Inflammatory macrophage (primary cell): ENCODE data around the gene TOP2B.

Experiments
- DNase-seq, 2 donors: peaks; one replicate each; pipeline ENCODE4 v3.0.0-alpha.2; 2020 to 2022

TOP2B gene

GRCh38 chr3:25674670-25675069, 10.0 kb upstream of the TOP2B start:
- no peak for DNase-seq

- no peak for DNase-seq
Observed at GRCh38 chr3:25673738-25674298, 9.1 kb upstream of the TOP2B start.

DNA sequence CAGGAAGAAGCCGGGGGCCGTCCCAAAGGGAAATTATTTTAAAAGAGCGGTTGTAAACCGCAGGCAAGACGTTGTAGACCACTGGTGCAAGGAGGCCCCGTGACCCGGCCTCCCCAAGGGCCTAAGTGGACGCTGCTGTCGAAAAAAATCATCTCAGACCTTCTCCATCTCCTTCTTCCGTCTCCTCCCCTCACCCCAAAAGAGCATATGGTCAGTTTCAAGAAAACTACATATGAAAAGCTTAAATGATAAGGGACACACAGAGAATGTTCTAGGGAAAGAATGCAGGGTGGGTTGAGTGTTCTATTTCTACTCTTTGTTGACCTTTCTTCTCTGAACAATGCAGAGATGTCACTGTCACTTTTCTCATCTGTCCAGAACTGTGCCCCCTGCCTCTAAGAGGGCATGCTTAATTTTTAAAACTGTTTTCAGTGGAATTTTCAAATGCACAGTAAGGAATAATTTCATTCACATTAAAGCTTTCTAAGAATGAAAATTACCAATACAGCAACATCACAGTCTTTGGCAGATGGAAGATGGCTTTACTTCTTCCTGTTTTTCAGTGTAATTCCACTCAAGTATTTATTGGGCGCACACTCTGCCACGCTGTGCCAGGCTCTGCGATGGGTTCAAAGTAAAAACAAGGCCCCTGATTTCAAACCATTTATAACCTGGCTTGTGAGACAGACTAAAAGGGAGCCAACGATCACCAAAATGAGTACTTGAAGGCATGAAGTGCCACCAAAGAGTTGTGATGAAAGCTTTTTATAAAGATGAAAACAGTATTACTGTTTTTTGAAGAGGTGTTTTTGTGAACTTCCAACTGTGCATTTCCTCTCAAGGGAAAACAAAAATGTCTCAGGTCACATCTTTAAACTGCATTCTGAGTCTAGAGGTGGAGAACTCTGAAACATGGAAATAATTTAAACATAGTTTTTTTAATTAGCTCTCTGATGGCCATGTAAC, 891 bp upstream of the TOP2B start:
- DNase-seq, result peak; percentile 55 to 57

DNA sequence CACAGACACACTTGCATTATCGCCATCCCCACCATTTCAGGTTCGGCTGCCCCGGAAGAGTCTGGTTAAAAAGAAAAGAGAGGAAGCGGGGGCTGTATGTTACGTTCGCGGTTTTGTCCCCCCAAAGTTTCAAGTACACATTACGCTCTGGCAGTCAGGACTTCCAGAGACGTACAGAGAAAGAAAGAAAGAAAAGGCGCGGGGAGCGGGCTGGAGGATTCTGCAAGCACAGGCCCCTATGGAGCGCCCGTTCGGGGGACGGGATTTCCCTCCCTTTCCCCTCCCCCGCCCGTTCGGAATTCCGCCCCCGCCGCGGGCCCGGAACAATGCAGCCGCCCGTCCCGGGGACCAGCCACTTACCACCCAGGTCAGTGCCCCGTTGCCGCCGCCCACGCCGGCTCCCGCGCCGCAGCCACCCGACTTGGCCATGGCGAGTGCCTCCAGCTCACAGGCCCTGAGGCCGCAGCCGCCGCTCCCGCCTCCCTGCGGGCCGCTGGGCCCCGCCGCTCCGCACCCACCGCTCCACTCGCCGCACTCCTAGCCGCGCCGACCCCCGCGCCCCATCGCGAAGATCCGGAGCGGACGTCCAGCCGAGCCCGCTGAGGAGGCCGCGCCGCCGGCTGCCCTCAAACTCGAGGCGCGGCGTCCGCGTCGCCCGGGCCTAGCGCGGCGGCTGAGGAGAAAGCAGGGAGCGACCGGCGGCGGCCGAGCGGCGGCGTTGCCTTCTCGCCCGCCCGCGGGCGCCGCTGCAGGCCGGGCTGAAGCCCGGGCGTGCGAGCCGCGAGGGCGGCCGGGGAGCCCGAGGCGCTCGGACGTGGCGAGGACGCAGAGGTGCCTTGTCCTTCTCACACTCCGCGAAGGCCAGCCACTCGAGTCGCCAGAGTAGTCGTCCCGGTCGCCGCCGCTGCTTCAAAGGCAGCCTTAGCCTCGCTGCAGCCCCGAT, 567 bp downstream of the TOP2B start:
- peak; percentile 68 to 74 for DNase-seq

GRCh38 chr3:25663347-25663868, 1.3 kb downstream of the TOP2B start:
- DNase-seq, result peak; percentile 7 to 10

- no peak for DNase-seq
Observed at GRCh38 chr3:25662736-25663320, 1.9 kb downstream of the TOP2B start.

- no peak for DNase-seq
Observed at GRCh38 chr3:25661694-25662437, 2.8 kb downstream of the TOP2B start.

DNA sequence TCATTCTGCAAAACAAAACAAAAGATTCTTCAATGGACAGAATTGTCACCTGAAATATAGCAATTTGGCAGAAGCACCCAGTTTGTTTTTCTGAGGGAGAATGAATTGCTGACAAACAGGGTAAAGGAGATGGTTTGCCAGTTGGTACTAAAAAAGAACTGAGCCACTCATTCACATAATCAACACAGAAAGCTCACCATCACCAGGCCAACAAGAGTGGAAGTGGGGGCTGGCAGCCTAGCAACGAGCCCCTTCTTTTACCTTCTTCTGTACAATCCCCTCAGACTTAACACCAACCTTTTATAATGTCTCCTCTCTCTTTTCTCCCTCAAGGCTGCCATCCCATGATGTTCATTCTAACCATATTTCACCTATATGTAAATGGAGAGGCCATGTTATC, 5.9 kb downstream of the TOP2B start:
- DNase-seq, result no peak

GRCh38 chr3:25657293-25657692, 7.4 kb downstream of the TOP2B start:
- no peak for DNase-seq

DNA sequence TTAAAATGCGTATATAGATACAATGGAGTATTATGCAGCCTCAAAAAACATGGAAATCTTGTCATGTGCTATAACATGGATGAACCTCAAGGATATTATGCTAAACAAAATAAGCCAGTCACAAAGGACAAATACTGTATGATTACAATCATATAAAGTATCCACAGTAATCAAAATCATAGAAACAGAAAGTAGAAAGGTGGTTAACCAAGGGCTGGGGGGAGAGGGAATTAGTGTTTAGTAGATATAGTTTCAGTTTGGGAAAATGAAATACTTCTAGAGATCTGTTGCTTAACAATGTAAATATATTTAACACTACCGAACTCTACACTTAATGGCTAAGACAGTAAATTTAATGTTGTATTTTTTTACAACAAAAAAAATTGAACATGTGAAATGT, 9.0 kb downstream of the TOP2B start:
- DNase-seq, result no peak

GRCh38 chr3:25654576-25654975, 10.1 kb downstream of the TOP2B start:
- DNase-seq, result no peak

- DNase-seq, result no peak
Observed at GRCh38 chr3:25653322-25653721, 11.4 kb downstream of the TOP2B start.

GRCh38 chr3:25652921-25653320, 11.8 kb downstream of the TOP2B start:
- DNase-seq, result no peak

DNA sequence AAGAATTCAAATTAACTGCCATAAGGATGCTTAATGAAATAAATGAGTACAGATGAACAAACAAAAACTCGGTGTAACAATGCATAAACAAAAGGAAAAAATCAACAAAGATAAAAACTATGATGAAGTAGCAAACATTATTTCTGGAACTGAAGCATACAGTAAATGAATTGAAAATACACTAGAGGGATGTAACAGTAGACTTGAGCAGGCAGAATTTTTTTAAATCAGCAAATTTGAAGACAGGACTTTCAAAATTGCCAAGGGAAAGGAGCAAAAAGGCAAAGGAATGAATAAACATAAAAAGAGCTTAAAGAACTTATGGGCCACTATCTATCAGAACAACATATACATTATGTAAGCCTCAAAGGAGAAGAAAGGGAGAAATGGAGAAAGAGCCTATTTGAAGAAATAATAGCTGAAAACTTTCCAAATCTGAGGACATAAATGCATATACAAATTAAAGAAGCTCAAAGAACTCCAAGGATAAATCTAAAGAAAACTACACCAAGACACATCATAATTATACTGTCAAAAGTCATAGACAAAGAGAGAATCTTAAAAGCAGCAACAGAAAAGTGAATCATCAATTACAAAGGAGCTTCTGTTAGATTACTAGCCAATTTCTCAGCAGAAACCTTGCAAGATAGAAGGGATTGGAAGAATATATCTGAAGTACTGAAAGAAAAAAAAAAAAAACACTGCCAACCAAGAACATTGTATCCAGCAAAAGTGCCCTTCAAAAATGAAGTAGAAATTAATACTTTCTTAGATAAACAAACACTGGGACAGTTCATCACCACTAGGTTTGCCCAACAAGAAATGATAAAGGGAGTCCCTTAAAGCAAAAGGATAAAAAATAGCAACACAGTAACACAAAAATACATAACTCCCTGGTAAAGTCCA, 15.5 kb downstream of the TOP2B start:
- DNase-seq, result no peak

GRCh38 chr3:25648107-25648535, 16.6 kb downstream of the TOP2B start:
- peak; percentile 86 to 88 for DNase-seq

DNA sequence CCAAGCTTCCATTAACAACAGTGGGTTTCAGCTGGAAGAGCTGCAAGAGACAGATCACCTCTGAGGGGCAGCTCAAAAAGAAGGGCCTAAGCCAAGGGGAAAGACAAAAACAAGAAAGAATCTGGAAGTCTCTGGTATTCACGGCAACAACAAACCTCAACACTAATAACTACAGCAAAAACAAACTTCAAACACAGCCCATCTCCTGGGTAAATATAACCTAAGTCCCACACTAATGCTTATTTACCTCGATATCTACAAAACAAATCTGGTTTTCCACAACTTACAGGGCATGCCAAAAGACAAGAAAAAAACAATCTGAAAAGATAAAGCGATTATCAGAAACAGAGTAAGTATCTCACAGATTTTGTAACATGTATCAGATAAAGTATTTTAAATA, 29.7 kb downstream of the TOP2B start:
- DNase-seq, result no peak

- no peak for DNase-seq
Observed at GRCh38 chr3:25633919-25634318, 30.8 kb downstream of the TOP2B start.

- no peak for DNase-seq
Observed at GRCh38 chr3:25631989-25632388, 32.7 kb downstream of the TOP2B start.

- no peak for DNase-seq
Observed at GRCh38 chr3:25621087-25621486, 43.6 kb downstream of the TOP2B start.

DNA sequence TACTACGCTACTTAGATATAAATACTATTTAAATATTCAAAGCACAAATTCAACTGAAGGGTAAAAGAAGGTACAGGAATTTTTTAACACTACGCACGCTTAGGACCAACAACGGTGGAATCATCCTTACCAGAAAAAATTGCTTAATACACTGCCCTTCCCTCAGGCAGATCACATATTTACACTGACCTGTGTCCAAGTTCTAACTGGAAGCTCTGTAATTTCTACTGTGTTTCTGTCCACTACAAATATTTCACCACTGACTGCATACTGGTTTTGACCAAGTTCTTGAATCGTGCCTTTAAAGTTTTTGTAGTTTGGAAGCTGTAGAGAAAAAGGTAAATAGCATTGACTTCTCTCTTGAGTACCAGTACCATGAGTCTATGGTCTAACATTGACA, 44.2 kb downstream of the TOP2B start:
- DNase-seq, result no peak
